Left lung (tissue), 10 donors: ENCODE results near the gene TRIM52. TPM values are rescaled to one million over a fixed set of nuclear protein-coding genes. Genes with fewer than 3 reads are reported as not detected.

Experiments used
- ATAC-seq: fragments of 200-7000 bp; cut with Tn5 transposase; one replicate; pipeline ENCODE4 v1.9.1; 2020; ENCODE audit warnings: moderate library complexity
- DNase-seq, 4 donors: peaks; one replicate each; pipeline ENCODE4 v3.0.0-alpha.2; 2013 to 2020
- H3K27ac ChIP-seq, 2 donors: fragments of 200-600 bp; sonication (generic) in 1 of 2; one replicate each; pipeline versions ENCODE4 v1.5.0 to v1.8.0; 2020 to 2021
- H3K27me3 ChIP-seq, 2 donors: fragments of 200-600 bp; sonication (generic) in 1 of 2; one replicate each; pipeline versions ENCODE4 v1.5.0 to v1.8.0; 2020 to 2021
- H3K36me3 ChIP-seq, 2 donors: fragments of 200-600 bp; sonication (generic) in 1 of 2; one replicate each; pipeline versions ENCODE4 v1.5.0 to v1.8.0; 2020 to 2021
- H3K4me1 ChIP-seq, 2 donors: fragments of 200-600 bp; one replicate each; pipeline ENCODE4 v1.8.0; 2021
- H3K4me3 ChIP-seq, 2 donors: fragments of 200-600 bp; sonication (generic) in 1 of 2; one replicate each; pipeline versions ENCODE4 v1.5.0 to v1.8.0; 2020 to 2021; ENCODE audit warnings: mild to moderate bottlenecking in 1 of 2
- H3K9me3 ChIP-seq, 2 donors: fragments of 200-600 bp; sonication (generic) in 1 of 2; one replicate each; pipeline versions ENCODE4 v1.5.0 to v1.8.0; 2020 to 2021
- CTCF ChIP-seq, 2 donors: fragments of 200-600 bp; sonication (generic) in 1 of 2; IDR thresholded peaks; one replicate each; pipeline versions ENCODE4 v1.5.0 to v1.8.0; 2021; ENCODE audit warnings: antibody characterized with exemption in 2 of 2
- intact Hi-C, 2 donors: fragments of 100-400 bp; cut with DNase I; formaldehyde crosslinking; loops; one replicate each; pipeline versions ENCODE4 v1.11.2 to v1.14.2; 2022
- polyA plus RNA-seq, 6 donors: library from polyadenylated mRNA; unstranded; fragments of 120-200 nt; gene quantifications; one replicate each; pipeline ENCODE4 v1.2.1, GENCODE V29; 2013; ENCODE audit not compliant: insufficient read length in 6 of 6
- total RNA-seq, 2 donors: library from RNA; stranded (reverse); fragmentation: NEBNext Ultra II Directional; extraction: Animal tissue kit (Norgen Biotek cat#: 25700); gene quantifications; one replicate each; pipeline ENCODE4 v1.2.1, GENCODE V29; 2021
- donor health status: DM: no; HTN: yes; CAD: no.
- donor health status: DM: no; HTN: no; CAD: no.

The TRIM52 gene
- total and polyA plus RNA-seq, 8 donors, result 12.4 to 45.9 (median 38.3) TPM

- H3K4me3 ChIP-seq, result no peak overlapping the region
- H3K27me3 ChIP-seq, result no peaks in the 10 kb centered on the region
- no peak for ATAC-seq
- H3K27ac ChIP-seq, result no peak overlapping the region
- intact Hi-C loops, result no loop called here
- H3K9me3 ChIP-seq, result no peaks in the 10 kb centered on the region
- DNase-seq, result no peak
- peaks cover 7 to 24% of the 10 kb centered on the region in 2 donors for H3K4me1 ChIP-seq
- TF ChIP-seq CTCF (IDR thresholded peaks at IDR 0.05), result no peak
- peaks cover 18 to 100% of the 10 kb centered on the region in 2 donors for H3K36me3 ChIP-seq
These were observed 23.8 kb downstream of the TRIM52 start for GRCh38 chr5:181236954-181237641.

GRCh38 chr5:181236471-181236870 lies 24.5 kb downstream of the TRIM52 start:
- DNase-seq, result no peak
- H3K36me3 ChIP-seq, result peaks cover 18 to 100% of the 10 kb centered on the region in 2 donors

GRCh38 chr5:181235689-181236366 lies 25.1 kb downstream of the TRIM52 start:
- H3K4me3 ChIP-seq, result no peak overlapping the region
- H3K27me3 ChIP-seq, result no peaks in the 10 kb centered on the region
- H3K27ac ChIP-seq, result no peak overlapping the region
- no peaks in the 10 kb centered on the region for H3K9me3 ChIP-seq
- H3K36me3 ChIP-seq, result peaks cover 18 to 100% of the 10 kb centered on the region in 2 donors
- intact Hi-C loops, result no loop called here
- ATAC-seq (no peak), DNase-seq (no peak)
- peaks cover 0 to 11% of the 10 kb centered on the region in 2 donors for H3K4me1 ChIP-seq
- TF ChIP-seq CTCF (IDR thresholded peaks at IDR 0.05), result no peak

More at GRCh38 chr5:181236471-181236870, 24.5 kb downstream of the TRIM52 start:
- no peak for TF ChIP-seq CTCF (IDR thresholded peaks at IDR 0.05)
- intact Hi-C loops, result no loop called here
- Histone ChIP-seq H3K4me3 (no peak overlapping the region), H3K27me3 (no peaks in the 10 kb centered on the region), H3K27ac (no peak overlapping the region), H3K4me1 (peaks cover under 1 to 18% of the 10 kb centered on the region in 2 donors), H3K9me3 (no peaks in the 10 kb centered on the region)
- ATAC-seq, result no peak

GRCh38 chr5:181235323-181235688 lies 25.6 kb downstream of the TRIM52 start:
- no peaks in the 10 kb centered on the region for H3K27me3 ChIP-seq
- no peak overlapping the region for H3K4me3 ChIP-seq
- no peak overlapping the region for H3K27ac ChIP-seq
- no peak for ATAC-seq
- no peak for TF ChIP-seq CTCF (IDR thresholded peaks at IDR 0.05)
- intact Hi-C loops, result no loop called here
- H3K9me3 ChIP-seq, result no peaks in the 10 kb centered on the region
- DNase-seq, result no peak
- H3K4me1 ChIP-seq, result peaks cover 0 to 9% of the 10 kb centered on the region in 2 donors
- peaks cover 18 to 100% of the 10 kb centered on the region in 2 donors for H3K36me3 ChIP-seq
